BLaER1 (cell line): ENCODE data around the gene INSR.
"Not testable (repeated sequence)": the region's sequence is repeated elsewhere in the genome, so short reads cannot be mapped to it uniquely, and the experiment has no call there.

Source experiments
- H3K27ac ChIP-seq: shearing (Covaris generic); formaldehyde crosslinking; 2 replicates; pipeline ENCODE4 v1.8.1; 2022
- H3K27me3 ChIP-seq: shearing (Covaris generic); formaldehyde crosslinking; 2 replicates; pipeline ENCODE4 v1.8.1; 2022
- H3K36me3 ChIP-seq: shearing (Covaris generic); formaldehyde crosslinking; 2 replicates; pipeline ENCODE4 v1.8.1; 2022
- H3K4me1 ChIP-seq: shearing (Covaris generic); formaldehyde crosslinking; 2 replicates; pipeline ENCODE4 v1.8.1; 2022
- H3K4me2 ChIP-seq: shearing (Covaris generic); formaldehyde crosslinking; 2 replicates; pipeline ENCODE4 v1.8.1; 2022
- H3K4me3 ChIP-seq: shearing (Covaris generic); formaldehyde crosslinking; 2 replicates; pipeline ENCODE4 v1.8.1; 2022
- H3K9ac ChIP-seq: shearing (Covaris generic); formaldehyde crosslinking; 2 replicates; pipeline ENCODE4 v1.8.1; 2022
- H3K9me3 ChIP-seq: shearing (Covaris generic); formaldehyde crosslinking; 2 replicates; pipeline ENCODE4 v1.8.1; 2022
- H4K20me1 ChIP-seq: shearing (Covaris generic); formaldehyde crosslinking; 2 replicates; pipeline ENCODE4 v1.8.1; 2022
- Cebpa-rat ChIP-seq: shearing (Covaris generic); IDR thresholded peaks from 2 replicates; pipeline ENCODE4 v1.8.1; 2022

Gene INSR

DNA sequence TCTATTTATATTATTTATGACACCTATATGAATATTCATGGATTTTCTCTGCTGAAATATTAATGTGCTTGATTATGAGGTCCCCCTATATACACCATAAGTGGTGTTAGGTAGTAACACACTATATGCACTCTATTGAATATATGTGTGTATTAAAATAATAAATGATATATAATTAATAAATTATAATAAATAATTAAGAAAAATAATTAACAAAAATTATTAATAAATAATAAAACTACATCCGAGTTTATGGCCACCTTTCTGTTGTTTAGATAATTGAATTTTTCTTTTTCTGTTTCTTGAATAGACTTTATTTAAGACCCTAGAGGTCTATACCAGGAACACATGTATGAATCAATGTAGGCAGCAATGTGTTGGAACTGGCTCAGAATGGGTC lies 33.6 kb upstream of the INSR start:
- Histone ChIP-seq H3K4me2 (no peak overlapping the region), H3K9ac (no peak overlapping the region), H3K36me3 (no peaks in the 10 kb centered on the region), H3K27me3 (no peaks in the 10 kb centered on the region), H3K4me1 (peaks cover 21% of the 10 kb centered on the region), H4K20me1 (no peaks in the 10 kb centered on the region), H3K27ac (no peak overlapping the region), H3K9me3 (peaks cover 24% of the 10 kb centered on the region), H3K4me3 (no peak overlapping the region)
- no peak for TF ChIP-seq Cebpa-rat

GRCh38 chr19:7326105-7326877 lies 32.1 kb upstream of the INSR start:
- Histone ChIP-seq H3K27ac (no peak overlapping the region), H3K9ac (no peak overlapping the region), H3K36me3 (no peaks in the 10 kb centered on the region), H3K9me3 (peaks cover 24% of the 10 kb centered on the region), H3K4me1 (peaks cover 11% of the 10 kb centered on the region; the same call in 1 of the 2 replicates), H3K4me2 (no peak overlapping the region), H3K27me3 (no peaks in the 10 kb centered on the region), H4K20me1 (no peaks in the 10 kb centered on the region), H3K4me3 (no peak overlapping the region)
- TF ChIP-seq Cebpa-rat: no peak

DNA sequence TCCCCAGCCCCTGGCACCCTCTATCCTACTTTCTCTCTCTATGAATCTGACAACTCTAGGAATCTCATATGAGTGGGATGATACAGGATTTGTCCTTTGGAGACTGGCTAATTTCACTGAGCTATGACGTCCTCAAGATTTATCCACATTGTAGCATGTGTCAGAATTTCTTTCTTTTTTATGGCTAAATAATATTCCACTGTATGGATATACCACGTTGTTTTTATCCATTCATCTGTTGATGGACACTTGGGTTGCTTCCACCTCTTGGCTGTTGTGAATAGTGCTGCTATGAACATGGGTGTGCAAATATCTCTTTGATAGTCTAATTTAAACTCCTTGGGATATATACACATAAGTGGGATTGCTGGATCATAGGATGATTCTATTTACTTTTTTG lies 24.0 kb upstream of the INSR start:
- Histone ChIP-seq H3K9ac (no peak overlapping the region), H3K36me3 (no peaks in the 10 kb centered on the region), H3K4me1 (no peaks in the 10 kb centered on the region), H3K9me3 (peaks cover 37% of the 10 kb centered on the region), H3K4me2 (no peak overlapping the region), H4K20me1 (no peaks in the 10 kb centered on the region), H3K27me3 (no peaks in the 10 kb centered on the region), H3K27ac (no peak overlapping the region), H3K4me3 (no peak overlapping the region)
- TF ChIP-seq Cebpa-rat: no peak

DNA sequence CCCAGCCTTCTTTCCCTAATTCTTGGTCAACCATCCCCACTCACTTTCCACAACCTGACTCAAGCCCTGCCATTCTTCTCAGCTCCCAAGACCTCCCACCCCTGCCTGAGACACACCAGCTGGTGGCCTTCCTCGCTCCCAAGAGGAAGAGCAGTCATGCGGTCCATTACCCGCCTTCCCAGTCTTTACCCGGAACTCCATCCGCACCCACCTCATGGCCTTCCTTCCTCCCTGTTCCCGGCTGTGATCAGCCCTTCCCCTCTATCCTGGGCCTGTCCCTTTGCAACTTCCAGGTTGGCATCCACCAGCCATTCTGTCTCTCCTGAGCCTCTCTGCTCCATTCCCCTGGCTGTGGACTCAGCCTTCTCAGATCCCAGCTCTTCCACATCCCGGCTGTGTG lies 18.6 kb upstream of the INSR start:
- no peak overlapping the region for H3K4me2 ChIP-seq
- no peak overlapping the region for H3K4me3 ChIP-seq
- H3K9ac ChIP-seq: no peak overlapping the region
- H3K27ac ChIP-seq: no peak overlapping the region
- no peak for TF ChIP-seq Cebpa-rat
- H3K36me3 ChIP-seq: no peaks in the 10 kb centered on the region
- no peaks in the 10 kb centered on the region for H4K20me1 ChIP-seq
- no peaks in the 10 kb centered on the region for H3K4me1 ChIP-seq
- H3K27me3 ChIP-seq: no peaks in the 10 kb centered on the region
- peaks cover 24% of the 10 kb centered on the region for H3K9me3 ChIP-seq

DNA sequence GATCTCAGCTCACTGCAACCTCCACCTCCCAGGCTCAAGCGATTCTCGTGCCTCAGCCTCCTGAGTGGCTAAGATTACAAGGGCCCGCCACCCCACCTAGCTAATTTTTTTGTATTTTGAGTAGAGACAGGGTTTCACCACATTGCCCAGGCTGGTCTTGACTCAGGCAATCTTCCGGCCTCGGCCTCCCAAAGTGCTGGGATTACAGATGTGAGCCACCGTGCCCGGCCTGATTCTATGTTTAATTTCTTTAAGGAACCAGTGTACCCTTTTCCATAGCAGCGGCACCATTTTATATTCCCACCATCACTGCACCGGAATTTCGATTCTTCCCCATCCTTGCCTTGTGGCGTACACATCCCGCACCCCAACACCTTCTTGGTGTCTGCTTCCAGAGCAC lies 17.7 kb upstream of the INSR start:
- no peak overlapping the region for H3K4me2 ChIP-seq
- peaks cover 15% of the 10 kb centered on the region for H3K9me3 ChIP-seq
- no peaks in the 10 kb centered on the region for H3K36me3 ChIP-seq
- H3K9ac ChIP-seq: no peak overlapping the region
- no peak overlapping the region for H3K4me3 ChIP-seq
- TF ChIP-seq Cebpa-rat: no peak
- no peak overlapping the region for H3K27ac ChIP-seq
- no peaks in the 10 kb centered on the region for H3K4me1 ChIP-seq
- no peaks in the 10 kb centered on the region for H3K27me3 ChIP-seq
- no peaks in the 10 kb centered on the region for H4K20me1 ChIP-seq

- not testable (repeated sequence) for H3K9ac ChIP-seq, H4K20me1 ChIP-seq, H3K36me3 ChIP-seq, H3K9me3 ChIP-seq, H3K4me1 ChIP-seq, H3K27me3 ChIP-seq, H3K27ac ChIP-seq, H3K4me2 ChIP-seq, H3K4me3 ChIP-seq
Measured at GRCh38 chr19:7308327-7308726, 14.1 kb upstream of the INSR start.

DNA sequence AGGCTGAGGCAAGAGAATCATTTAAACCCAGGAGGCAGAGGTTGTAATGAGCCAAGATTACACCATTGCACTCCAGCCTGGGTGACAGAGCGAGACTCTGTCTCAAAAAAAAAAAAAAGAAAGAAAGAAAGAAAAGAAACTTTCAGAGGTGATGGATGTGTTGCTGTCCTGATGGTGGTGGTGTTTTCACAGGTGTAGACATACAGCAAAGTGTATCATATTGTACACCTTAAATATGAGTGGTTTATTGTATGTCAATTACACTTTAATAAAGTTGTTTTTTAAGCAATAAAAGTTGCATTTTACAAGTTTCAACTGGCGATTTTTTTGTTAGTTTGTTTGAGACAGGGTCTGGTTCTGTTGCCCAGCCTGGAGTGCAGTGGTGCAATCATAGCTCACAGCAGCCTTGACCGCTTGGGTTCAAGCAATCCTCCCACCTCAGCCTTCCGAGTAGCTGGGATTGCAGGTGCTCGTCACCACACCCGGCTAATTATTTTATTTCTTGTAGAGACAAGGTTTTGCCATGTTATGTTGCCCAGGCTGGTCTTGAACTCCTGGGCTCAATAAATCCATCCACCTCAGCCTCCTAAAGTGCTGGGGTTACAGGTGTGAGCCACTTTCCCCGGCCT lies 13.5 kb upstream of the INSR start:
- H3K9me3 ChIP-seq: no peaks in the 10 kb centered on the region
- no peaks in the 10 kb centered on the region for H3K36me3 ChIP-seq

GRCh38 chr19:7304200-7304599 lies 10.0 kb upstream of the INSR start:
- H3K27me3 ChIP-seq: no peaks in the 10 kb centered on the region
- H3K9me3 ChIP-seq: no peaks in the 10 kb centered on the region
- no peak overlapping the region for H3K4me2 ChIP-seq
- no peak overlapping the region for H3K27ac ChIP-seq
- no peak for TF ChIP-seq Cebpa-rat
- no peaks in the 10 kb centered on the region for H3K36me3 ChIP-seq
- no peaks in the 10 kb centered on the region for H3K4me1 ChIP-seq
- H3K4me3 ChIP-seq: no peak overlapping the region
- H3K9ac ChIP-seq: no peak overlapping the region
- no peaks in the 10 kb centered on the region for H4K20me1 ChIP-seq

More for the DNA sequence above, 13.5 kb upstream of the INSR start:
- H3K27ac ChIP-seq: no peak overlapping the region
- H3K9ac ChIP-seq: no peak overlapping the region
- no peaks in the 10 kb centered on the region for H4K20me1 ChIP-seq
- no peaks in the 10 kb centered on the region for H3K27me3 ChIP-seq
- H3K4me3 ChIP-seq: no peak overlapping the region
- H3K4me1 ChIP-seq: no peaks in the 10 kb centered on the region
- TF ChIP-seq Cebpa-rat: no peak
- H3K4me2 ChIP-seq: no peak overlapping the region

- no peaks in the 10 kb centered on the region for H3K9me3 ChIP-seq
- TF ChIP-seq Cebpa-rat: no peak
- no peaks in the 10 kb centered on the region for H4K20me1 ChIP-seq
- H3K27me3 ChIP-seq: no peaks in the 10 kb centered on the region
- H3K27ac ChIP-seq: no peak overlapping the region
- no peak overlapping the region for H3K9ac ChIP-seq
- H3K36me3 ChIP-seq: no peaks in the 10 kb centered on the region
- no peak overlapping the region for H3K4me2 ChIP-seq
- H3K4me1 ChIP-seq: no peaks in the 10 kb centered on the region
- H3K4me3 ChIP-seq: no peak overlapping the region
Measured at GRCh38 chr19:7303470-7303869, 9.3 kb upstream of the INSR start.

- no peak overlapping the region for H3K4me2 ChIP-seq
- H3K36me3 ChIP-seq: no peaks in the 10 kb centered on the region
- H3K9ac ChIP-seq: no peak overlapping the region
- H3K4me3 ChIP-seq: no peak overlapping the region
- no peaks in the 10 kb centered on the region for H3K4me1 ChIP-seq
- H4K20me1 ChIP-seq: no peaks in the 10 kb centered on the region
- H3K27ac ChIP-seq: no peak overlapping the region
- H3K9me3 ChIP-seq: no peaks in the 10 kb centered on the region
- TF ChIP-seq Cebpa-rat: no peak
- no peaks in the 10 kb centered on the region for H3K27me3 ChIP-seq
Measured at GRCh38 chr19:7301525-7301924, 7.3 kb upstream of the INSR start.
